Measurements from ENCODE around the gene UBA1. TPM values are rescaled to one million over a fixed set of nuclear protein-coding genes. Genes with fewer than 3 reads are reported as not detected.

Gene UBA1
- polyA plus RNA-seq, 1 donor (not counting 4 experiments of a cell fraction or from before 2014, with no cell fraction given), result 236 TPM

GRCh38 chrX:47208108-47208507 lies 14.5 kb downstream of the UBA1 start:
- no peak overlapping the region for H3K4me3 ChIP-seq (ENCODE audit: control insufficient read depth in 2 of 3, extremely low read depth in 1 of 3, insufficient read depth in 2 of 3, low read depth in 1 of 3, low read length in 3 of 3)
- no peaks in the 10 kb centered on the region for H3K9me3 ChIP-seq (ENCODE audit: control insufficient read depth, low read depth, low read length)
- FAIRE-seq, result no peak
- peaks cover 68 to 71% of the 10 kb centered on the region in 2 experiments for H3K36me3 ChIP-seq (ENCODE audit: control insufficient read depth in 2 of 2, extremely low read depth in 1 of 2, insufficient read depth in 2 of 2, low read length in 2 of 2)
- no peak for DNase-seq (ENCODE audit: low read depth, low spot score)
- H3K4me1 ChIP-seq (ENCODE audit: control insufficient read depth, extremely low read depth, insufficient read depth, low read length), result no peaks in the 10 kb centered on the region
- no peak overlapping the region for H3K4me2 ChIP-seq (ENCODE audit: control insufficient read depth, extremely low read depth, insufficient read depth, low read depth, low read length)
- H3K27ac ChIP-seq (ENCODE audit: control insufficient read depth, insufficient read depth, low read length), result no peak overlapping the region
- H3K79me2 ChIP-seq (ENCODE audit: control insufficient read depth, insufficient read depth, low read length), result peaks cover 6% of the 10 kb centered on the region
- H3K27me3 ChIP-seq (ENCODE audit: control insufficient read depth, extremely low read depth, insufficient read depth, low read length), result no peaks in the 10 kb centered on the region
- peaks cover 6% of the 10 kb centered on the region for H4K20me1 ChIP-seq (ENCODE audit: control insufficient read depth, extremely low read depth, insufficient read depth, low read length)
- no peak overlapping the region for H3K9ac ChIP-seq (ENCODE audit: control insufficient read depth, extremely low read depth, insufficient read depth, low read length)
- dilution Hi-C loops (cut with MboI; ENCODE audit: extremely low pct_ligation_motif_present, low sequenced_read_pairs), result no loop called here
- no peak for TF ChIP-seq CTCF (optimal IDR thresholded peaks at IDR 0.05 in 1 of 3, IDR thresholded peaks at IDR 0.05 in 1 of 3, conservative IDR thresholded peaks at IDR 0.05 in 1 of 3; ENCODE audit: extremely low read depth in 1 of 3, insufficient read depth in 2 of 3, low read length in 3 of 3)
- TF ChIP-seq EZH2 (IDR thresholded peaks at IDR 0.05; ENCODE audit: low read length), result no peak
- no peak overlapping the region for H2AFZ ChIP-seq (ENCODE audit: control insufficient read depth, low read length)
- H3K9me1 ChIP-seq (ENCODE audit: control insufficient read depth, extremely low read depth, insufficient read depth, low read length), result no peaks in the 10 kb centered on the region

GRCh38 chrX:47209508-47210238 lies 16.0 kb downstream of the UBA1 start:
- no peak for TF ChIP-seq CTCF (optimal IDR thresholded peaks at IDR 0.05 in 1 of 3, IDR thresholded peaks at IDR 0.05 in 1 of 3, conservative IDR thresholded peaks at IDR 0.05 in 1 of 3; ENCODE audit: extremely low read depth in 1 of 3, insufficient read depth in 2 of 3, low read length in 3 of 3)
- TF ChIP-seq EZH2 (IDR thresholded peaks at IDR 0.05; ENCODE audit: low read length), result no peak
- H3K36me3 ChIP-seq (ENCODE audit: control insufficient read depth in 2 of 2, extremely low read depth in 1 of 2, insufficient read depth in 2 of 2, low read length in 2 of 2), result peaks cover 67 to 68% of the 10 kb centered on the region in 2 experiments

More at GRCh38 chrX:47209508-47210238, 16.0 kb downstream of the UBA1 start:
- dilution Hi-C loops (cut with MboI; ENCODE audit: extremely low pct_ligation_motif_present, low sequenced_read_pairs), result no loop called here
- no peak overlapping the region for H2AFZ ChIP-seq (ENCODE audit: control insufficient read depth, low read length)
- H4K20me1 ChIP-seq (ENCODE audit: control insufficient read depth, extremely low read depth, insufficient read depth, low read length), result peaks cover 6% of the 10 kb centered on the region
- peaks cover 6% of the 10 kb centered on the region for H3K79me2 ChIP-seq (ENCODE audit: control insufficient read depth, insufficient read depth, low read length)
- no peaks in the 10 kb centered on the region for H3K4me1 ChIP-seq (ENCODE audit: control insufficient read depth, extremely low read depth, insufficient read depth, low read length)
- H3K4me2 ChIP-seq (ENCODE audit: control insufficient read depth, extremely low read depth, insufficient read depth, low read depth, low read length), result no peak overlapping the region
- FAIRE-seq, result no peak
- no peaks in the 10 kb centered on the region for H3K9me3 ChIP-seq (ENCODE audit: control insufficient read depth, low read depth, low read length)
- H3K27ac ChIP-seq (ENCODE audit: control insufficient read depth, insufficient read depth, low read length), result no peak overlapping the region
- no peaks in the 10 kb centered on the region for H3K9me1 ChIP-seq (ENCODE audit: control insufficient read depth, extremely low read depth, insufficient read depth, low read length)
- no peak overlapping the region for H3K9ac ChIP-seq (ENCODE audit: control insufficient read depth, extremely low read depth, insufficient read depth, low read length)
- DNase-seq (ENCODE audit: low read depth, low spot score), result no peak
- no peak overlapping the region for H3K4me3 ChIP-seq (ENCODE audit: control insufficient read depth in 2 of 3, extremely low read depth in 1 of 3, insufficient read depth in 2 of 3, low read depth in 1 of 3, low read length in 3 of 3)
- no peaks in the 10 kb centered on the region for H3K27me3 ChIP-seq (ENCODE audit: control insufficient read depth, extremely low read depth, insufficient read depth, low read length)
